HG03103 (cell line): ENCODE data around the gene SSH3.

Experiments
- ATAC-seq: cut with Tn5 transposase; IDR thresholded peaks from one replicate; pipeline ENCODE4 v1.9.1; 2021; ENCODE audit warnings: low read depth; ENCODE audit not compliant: unreplicated experiment

Gene SSH3

GRCh38 chr11:67291481-67292381 is 11.6 kb upstream of the SSH3 start:
- no peak for ATAC-seq

GRCh38 chr11:67292671-67293070 is 10.7 kb upstream of the SSH3 start:
- no peak for ATAC-seq

GRCh38 chr11:67293090-67293489 is 10.2 kb upstream of the SSH3 start:
- ATAC-seq: no peak

- ATAC-seq: no peak
These were observed 7.5 kb upstream of the SSH3 start for GRCh38 chr11:67295846-67296245.

- no peak for ATAC-seq
These were observed 4.5 kb upstream of the SSH3 start for GRCh38 chr11:67298786-67299185.

- no peak for ATAC-seq
These were observed 3.7 kb upstream of the SSH3 start for GRCh38 chr11:67299471-67300191.

- ATAC-seq: no peak
These were observed 3.0 kb upstream of the SSH3 start for GRCh38 chr11:67300256-67300755.

- ATAC-seq: no peak
These were observed 2.5 kb upstream of the SSH3 start for GRCh38 chr11:67300756-67301312.

GRCh38 chr11:67301313-67301921 is 1.9 kb upstream of the SSH3 start:
- no peak for ATAC-seq

GRCh38 chr11:67301951-67302516 is 1.3 kb upstream of the SSH3 start:
- ATAC-seq: no peak

- no peak for ATAC-seq
These were observed 679 bp upstream of the SSH3 start for GRCh38 chr11:67302571-67303131.

- ATAC-seq: no peak
These were observed 593 bp downstream of the SSH3 start for GRCh38 chr11:67303835-67304411.

- no peak for ATAC-seq
These were observed 1.3 kb downstream of the SSH3 start for GRCh38 chr11:67304511-67305113.

GRCh38 chr11:67306769-67307544 is 3.6 kb downstream of the SSH3 start:
- no peak for ATAC-seq

- ATAC-seq: no peak
These were observed 4.2 kb downstream of the SSH3 start for GRCh38 chr11:67307545-67308001.

GRCh38 chr11:67308031-67308866 is 4.9 kb downstream of the SSH3 start:
- no peak for ATAC-seq

- ATAC-seq: no peak
These were observed 5.8 kb downstream of the SSH3 start for GRCh38 chr11:67309166-67309565.

- no peak for ATAC-seq
These were observed 6.3 kb downstream of the SSH3 start for GRCh38 chr11:67309661-67310061.
